NCI-H2227 (cell line): ENCODE results near the gene PDGFC.
A peak's percentile ranks its signal among the peaks of the same experiment; 100 is the strongest.

Source experiments
- DNase-seq: peaks from one replicate; lab custom pipeline; 2025; ENCODE audit not compliant: unreplicated experiment; lab: John Stamatoyannopoulos, UW

Gene PDGFC

GRCh38 chr4:156832886-156833285 lies 138.7 kb downstream of the PDGFC start:
- no peak for DNase-seq

- no peak for DNase-seq
These were observed 141.2 kb downstream of the PDGFC start for GRCh38 chr4:156830351-156830750.

GRCh38 chr4:156829201-156829873 lies 142.3 kb downstream of the PDGFC start:
- no peak for DNase-seq

- DNase-seq: no peak
These were observed 144.1 kb downstream of the PDGFC start for GRCh38 chr4:156827519-156827918.

- DNase-seq: no peak
These were observed 146.5 kb downstream of the PDGFC start for GRCh38 chr4:156825074-156825473.

GRCh38 chr4:156824451-156825060 lies 147.0 kb downstream of the PDGFC start:
- no peak for DNase-seq

- no peak for DNase-seq
These were observed 150.7 kb downstream of the PDGFC start for GRCh38 chr4:156820931-156821330.

GRCh38 chr4:156816360-156816755 lies 155.2 kb downstream of the PDGFC start:
- no peak for DNase-seq

- peak; percentile 66 for DNase-seq
These were observed 155.8 kb downstream of the PDGFC start for GRCh38 chr4:156815717-156816359.

- DNase-seq: no peak
These were observed 159.6 kb downstream of the PDGFC start for GRCh38 chr4:156811963-156812362.

GRCh38 chr4:156811286-156811685 lies 160.3 kb downstream of the PDGFC start:
- DNase-seq: no peak

GRCh38 chr4:156805696-156806095 lies 165.9 kb downstream of the PDGFC start:
- DNase-seq: no peak

GRCh38 chr4:156803056-156803455 lies 168.5 kb downstream of the PDGFC start:
- no peak for DNase-seq

- no peak for DNase-seq
These were observed 171.1 kb downstream of the PDGFC start for GRCh38 chr4:156800463-156800862.

- DNase-seq: no peak
These were observed 172.4 kb downstream of the PDGFC start for GRCh38 chr4:156799121-156799589.

- no peak for DNase-seq
These were observed 173.2 kb downstream of the PDGFC start for GRCh38 chr4:156798438-156798837.

- DNase-seq: no peak
These were observed 174.4 kb downstream of the PDGFC start for GRCh38 chr4:156797206-156797605.

- DNase-seq: no peak
These were observed 175.9 kb downstream of the PDGFC start for GRCh38 chr4:156795727-156796126.

- no peak for DNase-seq
These were observed 176.7 kb downstream of the PDGFC start for GRCh38 chr4:156794863-156795262.

- no peak for DNase-seq
These were observed 179.0 kb downstream of the PDGFC start for GRCh38 chr4:156792462-156793085.

- DNase-seq: no peak
These were observed 180.7 kb downstream of the PDGFC start for GRCh38 chr4:156790866-156791265.

GRCh38 chr4:156788782-156789181 lies 182.8 kb downstream of the PDGFC start:
- no peak for DNase-seq
